Nephron progenitor cell (in vitro differentiated cells): Measurements from ENCODE around the gene ZNF266.

Source experiments
- DNase-seq: peaks from one replicate; pipeline ENCODE4 v3.0.0; 2021
- H3K27ac Mint-ChIP-seq: 2 replicates; pipeline ENCODE4 v1.8.0; 2021; ENCODE audit warnings: mild to moderate bottlenecking, moderate library complexity, mixed read lengths
- H3K27me3 Mint-ChIP-seq: 2 replicates; pipeline ENCODE4 v1.8.0; 2021; ENCODE audit warnings: mild to moderate bottlenecking, low read depth, mixed read lengths; ENCODE audit not compliant: poor library complexity
- H3K36me3 Mint-ChIP-seq: 2 replicates; pipeline ENCODE4 v1.8.0; 2021; ENCODE audit warnings: low read depth, mixed read lengths
- H3K4me1 Mint-ChIP-seq: 2 replicates; pipeline ENCODE4 v1.8.0; 2021; ENCODE audit warnings: mixed read lengths
- H3K4me3 Mint-ChIP-seq: 2 replicates; pipeline ENCODE4 v1.8.0; 2021; ENCODE audit warnings: mild to moderate bottlenecking, moderate library complexity, mixed read lengths
- H3K9me3 Mint-ChIP-seq: 2 replicates; pipeline ENCODE4 v1.8.0; 2021; ENCODE audit warnings: mild to moderate bottlenecking, moderate library complexity, mixed read lengths
- TF ChIP-seq, protein P1 (sequence below): fragments of 200-600 bp; sonication (generic); IDR thresholded peaks from 2 replicates; pipeline ENCODE4 v1.5.0; 2021; ENCODE audit warnings: antibody characterized with exemption

ZNF266 gene

DNA sequence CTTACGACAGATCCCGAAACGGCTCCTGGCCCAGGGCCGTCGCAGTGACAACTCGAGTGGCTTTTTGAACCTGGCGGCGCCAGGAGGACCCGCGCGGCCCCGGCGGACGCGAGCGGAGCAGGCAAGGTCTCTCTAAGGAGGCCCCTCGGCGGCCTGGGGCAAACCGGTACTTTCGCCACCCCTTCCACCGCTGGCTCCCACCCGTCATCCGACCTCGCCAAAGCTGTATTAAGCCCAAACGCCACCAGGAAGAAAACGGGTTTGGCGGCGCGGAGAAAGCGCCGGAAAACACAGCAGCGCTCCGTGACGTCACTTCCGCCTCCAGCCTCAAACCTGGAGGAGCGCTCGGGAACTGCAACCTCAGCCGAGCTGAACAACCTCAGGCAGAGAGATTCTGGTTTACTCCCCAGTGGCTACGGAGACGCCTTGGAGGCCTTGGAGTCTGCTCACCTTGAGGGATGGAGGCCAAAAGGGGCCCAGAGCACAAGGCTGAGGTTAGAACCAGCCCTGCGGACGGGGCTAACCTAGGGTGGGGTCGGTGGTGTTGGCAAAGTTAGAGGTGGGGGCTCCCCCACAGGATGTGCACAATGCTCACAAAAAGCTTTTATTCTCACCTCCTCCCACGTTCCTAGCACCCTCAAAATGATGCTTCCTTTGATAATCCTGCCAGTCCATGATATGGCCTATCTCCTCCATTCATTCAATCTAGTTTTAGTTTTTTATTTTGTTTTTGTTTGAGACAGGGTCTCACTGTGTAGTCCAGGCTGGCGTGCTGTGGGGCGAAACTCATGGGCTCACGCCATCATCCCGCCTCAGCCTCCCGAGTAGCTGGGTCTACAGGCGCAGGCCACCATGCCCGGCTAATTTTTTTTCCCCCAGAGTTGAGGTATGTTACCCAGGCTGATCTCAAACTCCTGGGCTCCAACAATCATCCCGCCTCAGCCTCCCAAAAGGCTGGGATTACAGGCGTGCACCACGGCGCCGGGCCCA is at the start of gene ZNF266:
ZNF266 (minus strand) TSS at position 295 of the 990 bp plus-strand sequence. CDS start 15,484 bp downstream, outside the sequence.
- Mint-ChIP-seq H3K4me1 (peaks cover 26% of the 10 kb centered on the region), H3K9me3 (peaks cover 70% of the 10 kb centered on the region), H3K27ac (peak within 1 kb of the TSS; percentile 83), H3K27me3 (peaks cover 5% of the 10 kb centered on the region), H3K36me3 (peaks cover 84% of the 10 kb centered on the region), H3K4me3 (peak within 1 kb of the TSS; percentile 95)
- DNase-seq, result peak; percentile 89
- TF ChIP-seq, protein P1, sequence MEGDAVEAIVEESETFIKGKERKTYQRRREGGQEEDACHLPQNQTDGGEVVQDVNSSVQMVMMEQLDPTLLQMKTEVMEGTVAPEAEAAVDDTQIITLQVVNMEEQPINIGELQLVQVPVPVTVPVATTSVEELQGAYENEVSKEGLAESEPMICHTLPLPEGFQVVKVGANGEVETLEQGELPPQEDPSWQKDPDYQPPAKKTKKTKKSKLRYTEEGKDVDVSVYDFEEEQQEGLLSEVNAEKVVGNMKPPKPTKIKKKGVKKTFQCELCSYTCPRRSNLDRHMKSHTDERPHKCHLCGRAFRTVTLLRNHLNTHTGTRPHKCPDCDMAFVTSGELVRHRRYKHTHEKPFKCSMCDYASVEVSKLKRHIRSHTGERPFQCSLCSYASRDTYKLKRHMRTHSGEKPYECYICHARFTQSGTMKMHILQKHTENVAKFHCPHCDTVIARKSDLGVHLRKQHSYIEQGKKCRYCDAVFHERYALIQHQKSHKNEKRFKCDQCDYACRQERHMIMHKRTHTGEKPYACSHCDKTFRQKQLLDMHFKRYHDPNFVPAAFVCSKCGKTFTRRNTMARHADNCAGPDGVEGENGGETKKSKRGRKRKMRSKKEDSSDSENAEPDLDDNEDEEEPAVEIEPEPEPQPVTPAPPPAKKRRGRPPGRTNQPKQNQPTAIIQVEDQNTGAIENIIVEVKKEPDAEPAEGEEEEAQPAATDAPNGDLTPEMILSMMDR, result peak; percentile 36

DNA sequence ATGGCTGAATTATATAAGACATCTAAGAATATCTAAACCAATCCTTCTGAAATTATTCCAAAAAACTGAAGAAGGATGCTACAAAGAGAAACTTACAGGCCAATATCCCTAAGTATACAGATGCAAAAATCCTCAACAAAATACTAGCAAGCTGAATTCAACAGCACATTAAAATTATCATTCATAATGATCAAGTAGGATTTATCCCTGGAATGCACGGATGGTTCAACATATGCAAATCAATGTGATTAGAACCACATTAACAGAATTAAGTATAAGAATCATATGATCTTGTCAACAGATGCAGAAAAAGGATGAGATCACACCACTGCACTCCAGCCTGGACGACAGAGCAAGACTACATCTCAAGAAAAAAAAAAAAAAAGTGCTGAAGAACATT is 49.8 kb upstream of the ZNF266 start:
- H3K4me1 Mint-ChIP-seq, result no peaks in the 10 kb centered on the region

DNA sequence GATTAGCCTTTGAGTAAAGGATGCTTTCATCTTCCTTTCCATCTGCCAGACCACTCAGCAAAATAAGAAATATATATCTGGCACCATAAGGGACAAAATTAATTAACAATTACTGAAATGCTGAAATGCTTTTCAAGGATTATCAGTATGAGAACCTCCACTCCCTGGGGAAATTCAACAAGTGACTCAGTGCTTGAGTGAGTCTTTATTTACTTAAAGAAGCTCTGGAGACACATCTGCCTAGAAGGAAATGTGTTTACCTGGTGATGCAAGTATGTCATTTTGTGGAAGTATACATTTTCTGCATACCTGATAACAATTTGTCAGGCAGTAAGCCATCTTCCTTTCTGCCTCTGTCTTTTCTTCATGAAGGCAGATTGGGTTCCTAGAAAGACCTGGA is 39.6 kb upstream of the ZNF266 start:
- no peak overlapping the region for H3K27ac Mint-ChIP-seq
- TF ChIP-seq, protein P1, result no peak
- H3K4me1 Mint-ChIP-seq, result no peaks in the 10 kb centered on the region
- H3K4me3 Mint-ChIP-seq, result no peak overlapping the region
- H3K27me3 Mint-ChIP-seq, result no peaks in the 10 kb centered on the region
- H3K9me3 Mint-ChIP-seq, result peaks cover 92% of the 10 kb centered on the region
- no peaks in the 10 kb centered on the region for H3K36me3 Mint-ChIP-seq
- DNase-seq, result no peak

More for the DNA sequence above, 49.8 kb upstream of the ZNF266 start:
- Mint-ChIP-seq H3K9me3 (peaks cover 79% of the 10 kb centered on the region), H3K36me3 (no peaks in the 10 kb centered on the region), H3K27ac (no peak overlapping the region), H3K4me3 (no peak overlapping the region), H3K27me3 (no peaks in the 10 kb centered on the region)
- TF ChIP-seq, protein P1, result no peak
- no peak for DNase-seq

DNA sequence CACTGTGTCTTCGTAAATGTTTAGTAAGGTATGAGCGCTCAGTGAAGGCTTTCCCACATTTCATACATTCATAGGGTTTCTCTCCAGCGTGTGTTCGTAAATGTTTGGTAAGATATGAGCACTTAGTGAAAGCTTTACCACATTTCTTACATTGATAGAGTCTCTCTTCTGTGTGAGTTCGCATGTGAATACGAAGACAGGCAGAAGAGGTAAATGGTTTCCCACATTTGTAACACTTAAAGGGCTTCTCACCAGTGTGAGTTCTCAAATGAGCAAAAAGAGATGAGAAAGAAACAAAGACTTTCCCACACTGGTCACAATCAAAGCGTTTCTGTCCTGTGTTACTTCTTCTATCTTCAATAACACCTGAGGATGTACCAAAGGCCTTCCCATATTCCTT is 31.8 kb upstream of the ZNF266 start:
- TF ChIP-seq, protein P1, result no peak
- no peak for DNase-seq
- Mint-ChIP-seq H3K9me3 (peaks cover 99% of the 10 kb centered on the region), H3K36me3 (peaks cover 8% of the 10 kb centered on the region), H3K4me3 (no peak overlapping the region), H3K27me3 (no peaks in the 10 kb centered on the region), H3K4me1 (no peaks in the 10 kb centered on the region), H3K27ac (no peak overlapping the region)

DNA sequence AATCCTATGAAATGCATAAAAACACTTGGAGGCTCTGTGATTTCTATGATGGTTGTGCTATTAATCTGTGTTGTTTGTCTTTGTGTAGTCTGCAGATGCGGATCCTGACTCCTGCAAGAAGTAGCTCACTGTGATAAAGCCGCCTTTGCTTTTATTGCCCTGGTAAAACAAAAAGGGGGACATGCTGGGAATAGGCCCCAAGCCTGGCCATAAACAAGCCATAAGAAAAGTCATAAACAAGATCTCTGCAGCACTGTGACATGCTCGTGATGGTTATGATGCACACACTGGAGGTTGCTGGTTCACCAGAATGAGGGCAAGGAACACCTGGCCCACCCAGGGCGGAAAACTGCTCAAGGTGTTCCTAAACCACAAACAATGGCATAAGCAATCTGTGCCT is 26.6 kb upstream of the ZNF266 start:
- no peaks in the 10 kb centered on the region for H3K4me1 Mint-ChIP-seq
- TF ChIP-seq, protein P1, result no peak
- peaks cover 3% of the 10 kb centered on the region for H3K27me3 Mint-ChIP-seq
- H3K9me3 Mint-ChIP-seq, result peaks cover 100% of the 10 kb centered on the region
- H3K36me3 Mint-ChIP-seq, result peaks cover 40% of the 10 kb centered on the region
- H3K27ac Mint-ChIP-seq, result no peak overlapping the region
- no peak overlapping the region for H3K4me3 Mint-ChIP-seq
- DNase-seq, result no peak
